ENCODE data around the gene GNAT3. TPM values are rescaled to one million over a fixed set of nuclear protein-coding genes. Genes with fewer than 3 reads are reported as not detected.
A peak's percentile ranks its signal among the peaks of the same experiment; 100 is the strongest.

The GNAT3 gene
- total RNA-seq, 1 donor from 2014 or later, result not detected

GRCh38 chr7:80429181-80429580 lies 82.7 kb downstream of the GNAT3 start:
- H3K9me3 Mint-ChIP-seq (ENCODE audit: unreplicated experiment), result peaks cover 4% of the 10 kb centered on the region
- TF ChIP-seq CTCF (IDR thresholded peaks at IDR 0.05), result no peak
- no peaks in the 10 kb centered on the region for H3K36me3 Mint-ChIP-seq (ENCODE audit: unreplicated experiment)
- no peaks in the 10 kb centered on the region for H3K27me3 Mint-ChIP-seq (ENCODE audit: unreplicated experiment)
- DNase-seq (ENCODE audit: extremely low spot score, unreplicated experiment), result no peak
- H3K4me3 Mint-ChIP-seq (ENCODE audit: unreplicated experiment), result no peak overlapping the region
- peak overlapping the region; percentile 29 for H3K27ac Mint-ChIP-seq (ENCODE audit: unreplicated experiment)
- H3K4me1 Mint-ChIP-seq (ENCODE audit: unreplicated experiment), result peaks cover 8% of the 10 kb centered on the region

GRCh38 chr7:80428161-80429054 lies 83.5 kb downstream of the GNAT3 start:
- Mint-ChIP-seq H3K27ac (ENCODE audit: unreplicated experiment) (no peak overlapping the region), H3K4me3 (ENCODE audit: unreplicated experiment) (no peak overlapping the region), H3K9me3 (ENCODE audit: unreplicated experiment) (peaks cover 4% of the 10 kb centered on the region), H3K4me1 (ENCODE audit: unreplicated experiment) (peaks cover 8% of the 10 kb centered on the region), H3K27me3 (ENCODE audit: unreplicated experiment) (no peaks in the 10 kb centered on the region), H3K36me3 (ENCODE audit: unreplicated experiment) (no peaks in the 10 kb centered on the region)
- DNase-seq (ENCODE audit: extremely low spot score, unreplicated experiment), result no peak
- peak; percentile 61 for TF ChIP-seq CTCF (IDR thresholded peaks at IDR 0.05)

GRCh38 chr7:80427218-80427617 lies 84.6 kb downstream of the GNAT3 start:
- H3K36me3 Mint-ChIP-seq (ENCODE audit: unreplicated experiment), result no peaks in the 10 kb centered on the region

GRCh38 chr7:80420876-80421275 lies 91.0 kb downstream of the GNAT3 start:
- H3K27me3 Mint-ChIP-seq (ENCODE audit: unreplicated experiment), result no peaks in the 10 kb centered on the region
- DNase-seq (ENCODE audit: extremely low spot score, unreplicated experiment), result no peak
- H3K27ac Mint-ChIP-seq (ENCODE audit: unreplicated experiment), result no peak overlapping the region
- H3K9me3 Mint-ChIP-seq (ENCODE audit: unreplicated experiment), result no peaks in the 10 kb centered on the region
- peaks cover 10% of the 10 kb centered on the region for H3K4me1 Mint-ChIP-seq (ENCODE audit: unreplicated experiment)
- no peak for TF ChIP-seq CTCF (IDR thresholded peaks at IDR 0.05)
- no peaks in the 10 kb centered on the region for H3K36me3 Mint-ChIP-seq (ENCODE audit: unreplicated experiment)
- H3K4me3 Mint-ChIP-seq (ENCODE audit: unreplicated experiment), result no peak overlapping the region

More at GRCh38 chr7:80427218-80427617, 84.6 kb downstream of the GNAT3 start:
- Mint-ChIP-seq H3K27ac (ENCODE audit: unreplicated experiment) (no peak overlapping the region), H3K9me3 (ENCODE audit: unreplicated experiment) (peaks cover 4% of the 10 kb centered on the region), H3K4me1 (ENCODE audit: unreplicated experiment) (peaks cover 8% of the 10 kb centered on the region), H3K4me3 (ENCODE audit: unreplicated experiment) (no peak overlapping the region), H3K27me3 (ENCODE audit: unreplicated experiment) (no peaks in the 10 kb centered on the region)
- no peak for TF ChIP-seq CTCF (IDR thresholded peaks at IDR 0.05)
- DNase-seq (ENCODE audit: extremely low spot score, unreplicated experiment), result no peak

GRCh38 chr7:80417211-80417793 lies 94.6 kb downstream of the GNAT3 start:
- no peak for TF ChIP-seq CTCF (IDR thresholded peaks at IDR 0.05)
- Mint-ChIP-seq H3K27ac (ENCODE audit: unreplicated experiment) (no peak overlapping the region), H3K9me3 (ENCODE audit: unreplicated experiment) (no peaks in the 10 kb centered on the region), H3K27me3 (ENCODE audit: unreplicated experiment) (no peaks in the 10 kb centered on the region), H3K4me3 (ENCODE audit: unreplicated experiment) (no peak overlapping the region), H3K4me1 (ENCODE audit: unreplicated experiment) (peaks cover 10% of the 10 kb centered on the region), H3K36me3 (ENCODE audit: unreplicated experiment) (no peaks in the 10 kb centered on the region)
- DNase-seq (ENCODE audit: extremely low spot score, unreplicated experiment), result no peak

Measured in osteocyte (in vitro differentiated cells).